ENCODE measurements around the gene BAK1. TPM values are rescaled to one million over a fixed set of nuclear protein-coding genes. Genes with fewer than 3 reads are reported as not detected.
A peak's percentile ranks its signal among the peaks of the same experiment; 100 is the strongest.

The BAK1 gene
- total RNA-seq, 1 donor from 2014 or later, result 51.4 TPM

DNA sequence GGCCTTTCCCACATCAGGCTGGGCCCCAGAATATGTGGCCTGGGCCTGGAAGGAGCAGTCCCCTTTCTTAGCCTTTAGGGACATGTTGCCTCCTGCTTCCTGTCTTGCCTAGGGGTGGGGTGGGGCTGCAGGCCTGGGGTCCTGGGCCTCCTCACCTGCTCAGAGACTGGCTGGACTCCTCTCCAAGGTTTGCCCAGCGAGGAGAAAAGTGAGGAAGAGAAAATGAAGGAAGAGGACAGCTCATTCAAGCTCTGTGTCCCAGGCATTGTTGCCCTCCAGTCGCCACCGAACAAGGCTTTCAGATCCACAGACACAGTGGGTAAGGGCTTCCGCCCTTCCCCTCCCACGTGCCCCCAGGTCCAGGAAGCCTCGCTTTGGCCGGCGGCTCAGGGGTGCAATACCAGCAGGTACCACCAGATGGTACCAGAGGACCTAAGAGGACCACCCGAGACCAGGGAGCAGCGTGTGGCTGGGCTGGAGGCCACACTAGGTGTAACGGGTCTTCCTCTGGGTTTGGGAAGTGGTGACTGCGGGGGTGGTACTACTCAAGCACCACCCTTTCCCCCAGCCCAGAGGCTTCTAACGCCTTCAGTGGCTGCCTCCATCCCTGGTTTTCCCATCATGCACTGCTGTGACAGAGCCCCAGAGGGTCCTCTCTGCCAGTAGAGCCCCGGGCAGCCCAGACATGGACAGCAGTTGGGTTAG, 5.5 kb upstream of the BAK1 start:
- Mint-ChIP-seq H3K9me3 (ENCODE audit: unreplicated experiment) (no peaks in the 10 kb centered on the region), H3K27me3 (ENCODE audit: unreplicated experiment) (peaks cover 2% of the 10 kb centered on the region), H3K4me1 (ENCODE audit: unreplicated experiment) (peaks cover 30% of the 10 kb centered on the region), H3K36me3 (ENCODE audit: low read depth, unreplicated experiment) (no peaks in the 10 kb centered on the region), H3K27ac (ENCODE audit: unreplicated experiment) (no peak overlapping the region), H3K4me3 (ENCODE audit: unreplicated experiment) (peak overlapping the region; percentile 59)
- TF ChIP-seq, protein P1, sequence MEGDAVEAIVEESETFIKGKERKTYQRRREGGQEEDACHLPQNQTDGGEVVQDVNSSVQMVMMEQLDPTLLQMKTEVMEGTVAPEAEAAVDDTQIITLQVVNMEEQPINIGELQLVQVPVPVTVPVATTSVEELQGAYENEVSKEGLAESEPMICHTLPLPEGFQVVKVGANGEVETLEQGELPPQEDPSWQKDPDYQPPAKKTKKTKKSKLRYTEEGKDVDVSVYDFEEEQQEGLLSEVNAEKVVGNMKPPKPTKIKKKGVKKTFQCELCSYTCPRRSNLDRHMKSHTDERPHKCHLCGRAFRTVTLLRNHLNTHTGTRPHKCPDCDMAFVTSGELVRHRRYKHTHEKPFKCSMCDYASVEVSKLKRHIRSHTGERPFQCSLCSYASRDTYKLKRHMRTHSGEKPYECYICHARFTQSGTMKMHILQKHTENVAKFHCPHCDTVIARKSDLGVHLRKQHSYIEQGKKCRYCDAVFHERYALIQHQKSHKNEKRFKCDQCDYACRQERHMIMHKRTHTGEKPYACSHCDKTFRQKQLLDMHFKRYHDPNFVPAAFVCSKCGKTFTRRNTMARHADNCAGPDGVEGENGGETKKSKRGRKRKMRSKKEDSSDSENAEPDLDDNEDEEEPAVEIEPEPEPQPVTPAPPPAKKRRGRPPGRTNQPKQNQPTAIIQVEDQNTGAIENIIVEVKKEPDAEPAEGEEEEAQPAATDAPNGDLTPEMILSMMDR (IDR thresholded peaks at IDR 0.05; ENCODE audit: unreplicated experiment), result peak; percentile 86
- DNase-seq (ENCODE audit: low spot score), result peak; percentile 85

DNA sequence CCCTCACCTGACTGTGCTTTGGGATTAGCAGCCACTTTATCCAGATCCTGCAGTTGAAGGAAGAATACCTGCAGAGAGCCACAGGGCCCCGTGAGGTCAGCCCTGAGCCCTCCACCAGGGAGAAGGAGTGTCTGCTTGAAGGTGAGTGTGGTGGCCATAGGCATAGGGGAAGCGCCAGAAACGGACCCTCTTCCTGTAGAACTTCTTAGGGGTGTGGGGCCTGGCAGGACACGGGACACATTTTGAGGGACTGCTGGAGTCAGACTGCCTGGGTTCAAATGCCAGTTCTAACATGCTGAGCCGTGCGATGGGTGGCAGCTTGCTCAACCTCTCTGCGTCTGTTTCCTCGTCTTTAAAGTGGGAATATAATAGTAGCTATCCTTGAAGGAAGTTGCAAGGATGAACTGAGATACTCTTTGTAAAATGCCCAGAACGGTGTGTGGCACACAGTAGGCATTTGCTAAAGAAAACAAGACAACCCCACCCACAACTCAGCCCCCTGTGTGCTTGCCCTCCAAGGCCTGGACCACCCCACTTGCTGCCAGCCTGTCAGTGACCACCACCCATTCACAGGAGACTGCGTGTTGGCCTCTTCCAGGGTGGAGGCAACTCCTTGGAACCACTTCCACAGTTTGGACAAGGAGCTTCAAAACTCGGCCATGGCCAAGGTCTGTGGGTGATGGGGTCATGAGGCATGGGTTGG, 4.8 kb upstream of the BAK1 start:
- Mint-ChIP-seq H3K36me3 (ENCODE audit: low read depth, unreplicated experiment) (no peaks in the 10 kb centered on the region), H3K27me3 (ENCODE audit: unreplicated experiment) (peaks cover 1% of the 10 kb centered on the region), H3K4me3 (ENCODE audit: unreplicated experiment) (no peak overlapping the region), H3K4me1 (ENCODE audit: unreplicated experiment) (peaks cover 30% of the 10 kb centered on the region), H3K9me3 (ENCODE audit: unreplicated experiment) (no peaks in the 10 kb centered on the region), H3K27ac (ENCODE audit: unreplicated experiment) (no peak overlapping the region)
- no peak for DNase-seq (ENCODE audit: low spot score)
- TF ChIP-seq, protein P1 (IDR thresholded peaks at IDR 0.05; ENCODE audit: unreplicated experiment), result no peak

DNA sequence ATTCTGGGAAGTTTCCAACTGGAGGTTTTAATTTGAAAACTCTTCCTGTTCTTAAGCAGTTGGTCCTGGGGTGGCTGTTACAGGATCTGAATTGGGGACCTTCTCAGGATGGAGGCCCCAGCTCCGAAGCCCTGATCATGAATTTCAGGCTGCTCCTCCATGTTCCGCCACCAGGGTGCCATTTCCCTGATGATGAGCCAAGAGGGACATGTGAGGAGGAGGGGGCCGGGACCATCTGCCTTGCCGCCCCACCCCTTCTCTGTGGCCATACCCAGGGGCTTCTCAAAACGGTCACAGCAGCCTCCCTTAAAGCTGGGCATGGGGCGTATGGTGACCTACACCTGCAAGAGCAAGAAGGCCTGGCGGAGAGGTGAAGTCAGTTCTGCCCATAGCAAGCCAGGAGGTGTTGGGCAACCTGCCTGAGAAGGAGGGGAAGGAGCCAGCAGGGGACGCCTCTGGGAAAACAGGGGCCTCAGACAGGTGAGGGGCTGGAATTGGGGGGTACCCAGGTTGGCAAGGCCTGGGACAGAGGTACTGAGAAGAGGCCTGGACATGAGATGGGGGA, 3.6 kb upstream of the BAK1 start:
- Mint-ChIP-seq H3K9me3 (ENCODE audit: unreplicated experiment) (no peaks in the 10 kb centered on the region), H3K4me1 (ENCODE audit: unreplicated experiment) (peaks cover 25% of the 10 kb centered on the region), H3K4me3 (ENCODE audit: unreplicated experiment) (no peak overlapping the region), H3K27ac (ENCODE audit: unreplicated experiment) (no peak overlapping the region), H3K36me3 (ENCODE audit: low read depth, unreplicated experiment) (no peaks in the 10 kb centered on the region), H3K27me3 (ENCODE audit: unreplicated experiment) (peaks cover 1% of the 10 kb centered on the region)
- DNase-seq (ENCODE audit: low spot score), result peak; percentile 63
- TF ChIP-seq, protein P1 (IDR thresholded peaks at IDR 0.05; ENCODE audit: unreplicated experiment), result peak; percentile 69

DNA sequence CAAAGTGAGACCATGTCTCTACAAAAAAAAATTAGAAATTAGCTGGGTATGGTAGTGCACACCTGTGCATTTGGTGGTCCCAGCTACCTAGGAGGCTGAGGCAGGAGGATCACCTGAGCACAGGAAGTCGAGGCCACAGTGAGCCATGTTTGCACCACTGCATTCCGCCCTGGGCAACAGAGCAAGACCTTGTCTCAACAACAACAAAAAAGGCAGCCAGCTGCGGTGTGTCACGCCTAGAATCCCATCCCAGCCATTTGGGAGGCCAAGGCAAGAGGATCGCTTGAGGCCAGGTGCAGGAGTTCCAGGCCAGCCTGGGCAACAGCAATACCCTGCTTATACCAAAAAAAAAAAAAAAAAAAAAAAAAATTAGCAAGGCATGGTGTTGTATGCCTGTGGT, 1.1 kb upstream of the BAK1 start:
- no peaks in the 10 kb centered on the region for H3K9me3 Mint-ChIP-seq (ENCODE audit: unreplicated experiment)
- H3K4me1 Mint-ChIP-seq (ENCODE audit: unreplicated experiment), result peaks cover 28% of the 10 kb centered on the region
- H3K27ac Mint-ChIP-seq (ENCODE audit: unreplicated experiment), result no peak overlapping the region
- no peaks in the 10 kb centered on the region for H3K36me3 Mint-ChIP-seq (ENCODE audit: low read depth, unreplicated experiment)
- no peaks in the 10 kb centered on the region for H3K27me3 Mint-ChIP-seq (ENCODE audit: unreplicated experiment)
- TF ChIP-seq, protein P1 (IDR thresholded peaks at IDR 0.05; ENCODE audit: unreplicated experiment), result no peak
- DNase-seq (ENCODE audit: low spot score), result no peak
- no peak overlapping the region for H3K4me3 Mint-ChIP-seq (ENCODE audit: unreplicated experiment)

DNA sequence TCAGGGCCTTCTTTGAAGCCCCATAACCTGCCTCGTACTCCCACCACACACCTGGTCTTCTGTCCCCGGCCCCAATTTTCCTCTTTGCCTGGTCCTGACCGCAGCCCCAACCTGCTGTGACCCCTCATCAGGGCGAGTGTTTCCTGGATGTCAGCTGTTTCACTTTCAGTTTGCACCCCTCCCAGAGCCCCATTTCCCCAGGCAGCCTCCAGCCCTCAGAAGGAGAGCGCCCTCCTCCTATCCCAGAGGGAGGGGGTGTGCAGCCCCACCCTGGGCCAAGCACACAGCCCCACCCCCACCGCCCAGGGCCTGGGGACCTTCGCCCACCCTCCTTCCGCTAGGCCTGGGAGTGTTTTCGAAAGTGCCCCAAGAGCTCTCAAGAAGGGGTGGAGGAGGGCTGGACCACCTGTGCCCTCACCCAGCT, 1.5 kb downstream of the BAK1 start:
- Mint-ChIP-seq H3K9me3 (ENCODE audit: unreplicated experiment) (no peaks in the 10 kb centered on the region), H3K27me3 (ENCODE audit: unreplicated experiment) (no peaks in the 10 kb centered on the region), H3K4me3 (ENCODE audit: unreplicated experiment) (peak overlapping the region; percentile 84), H3K4me1 (ENCODE audit: unreplicated experiment) (peaks cover 28% of the 10 kb centered on the region), H3K36me3 (ENCODE audit: low read depth, unreplicated experiment) (peaks cover 11% of the 10 kb centered on the region), H3K27ac (ENCODE audit: unreplicated experiment) (peak overlapping the region; percentile 79)
- TF ChIP-seq, protein P1 (IDR thresholded peaks at IDR 0.05; ENCODE audit: unreplicated experiment), result no peak
- no peak for DNase-seq (ENCODE audit: low spot score)

Measured in endothelial cell (in vitro differentiated cells).